Liver (tissue), 2 donors: ENCODE measurements around the gene PPP1R9A.

ENCODE experiments used
- TF ChIP-seq, protein P1 (sequence below): fragments of 150-350 bp; IDR thresholded peaks from 2 replicates; pipeline ENCODE4 v1.5.1; 2017; ENCODE audit warnings: improper control_type of control experiment, low read depth, low read length; ENCODE audit not compliant: missing input control
- TF ChIP-seq, protein P2 (sequence below): IDR thresholded peaks from 2 replicates; pipeline ENCODE4 v1.6.1; 2016; ENCODE audit warnings: antibody characterized with exemption
- donor health status: healthy.

DNA sequence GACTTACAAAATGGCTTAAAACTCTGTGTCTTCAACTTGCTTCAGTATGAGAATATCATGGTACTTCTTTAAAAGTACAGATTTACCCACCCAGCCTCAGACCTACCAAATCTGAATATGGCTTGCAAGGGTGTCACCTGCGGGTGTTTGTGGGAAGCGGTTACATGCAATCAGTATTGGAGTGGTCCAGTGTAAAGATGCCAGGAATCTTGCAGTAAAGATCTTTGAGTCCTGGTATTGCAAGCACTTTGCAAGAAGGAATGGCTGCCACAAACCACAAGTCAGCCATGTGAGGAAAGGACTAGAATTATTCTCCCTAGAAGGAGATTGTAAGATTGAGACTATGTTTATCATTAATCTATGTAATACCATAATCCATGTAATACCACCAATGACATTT lies 301.9 kb downstream of the PPP1R9A start:
- TF ChIP-seq, protein P1, sequence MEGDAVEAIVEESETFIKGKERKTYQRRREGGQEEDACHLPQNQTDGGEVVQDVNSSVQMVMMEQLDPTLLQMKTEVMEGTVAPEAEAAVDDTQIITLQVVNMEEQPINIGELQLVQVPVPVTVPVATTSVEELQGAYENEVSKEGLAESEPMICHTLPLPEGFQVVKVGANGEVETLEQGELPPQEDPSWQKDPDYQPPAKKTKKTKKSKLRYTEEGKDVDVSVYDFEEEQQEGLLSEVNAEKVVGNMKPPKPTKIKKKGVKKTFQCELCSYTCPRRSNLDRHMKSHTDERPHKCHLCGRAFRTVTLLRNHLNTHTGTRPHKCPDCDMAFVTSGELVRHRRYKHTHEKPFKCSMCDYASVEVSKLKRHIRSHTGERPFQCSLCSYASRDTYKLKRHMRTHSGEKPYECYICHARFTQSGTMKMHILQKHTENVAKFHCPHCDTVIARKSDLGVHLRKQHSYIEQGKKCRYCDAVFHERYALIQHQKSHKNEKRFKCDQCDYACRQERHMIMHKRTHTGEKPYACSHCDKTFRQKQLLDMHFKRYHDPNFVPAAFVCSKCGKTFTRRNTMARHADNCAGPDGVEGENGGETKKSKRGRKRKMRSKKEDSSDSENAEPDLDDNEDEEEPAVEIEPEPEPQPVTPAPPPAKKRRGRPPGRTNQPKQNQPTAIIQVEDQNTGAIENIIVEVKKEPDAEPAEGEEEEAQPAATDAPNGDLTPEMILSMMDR, result no peak
- TF ChIP-seq, protein P2, sequence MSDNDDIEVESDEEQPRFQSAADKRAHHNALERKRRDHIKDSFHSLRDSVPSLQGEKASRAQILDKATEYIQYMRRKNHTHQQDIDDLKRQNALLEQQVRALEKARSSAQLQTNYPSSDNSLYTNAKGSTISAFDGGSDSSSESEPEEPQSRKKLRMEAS, result no peak
